Thoracic aorta (tissue), 2 donors: ENCODE measurements around the gene MGA. TPM values are rescaled to one million over a fixed set of nuclear protein-coding genes. Genes with fewer than 3 reads are reported as not detected.
A peak's percentile ranks its signal among the peaks of the same experiment; 100 is the strongest.

ENCODE experiments used
- ATAC-seq: fragments of 150-250 bp; one replicate; pipeline ENCODE4 v1.8.0; 2017; ENCODE audit warnings: low read depth; ENCODE audit not compliant: insufficient number of reproducible peaks, low FRiP score
- DNase-seq: peaks from one replicate; pipeline ENCODE4 v3.0.0-alpha.2; 2020; ENCODE audit warnings: low spot score
- H3K27ac ChIP-seq, 2 donors: fragments of 200-600 bp; sonication (generic); 1 replicate in 1 of 2; 2 replicates in 1 of 2; pipeline ENCODE4 v1.5.1; 2016; ENCODE audit warnings: mild to moderate bottlenecking in 2 of 2, moderate library complexity in 2 of 2
- H3K27me3 ChIP-seq: fragments of 200-600 bp; sonication (generic); replicated peaks from 2 replicates; pipeline ENCODE4 v1.6.0; 2016; ENCODE audit warnings: mild to moderate bottlenecking; ENCODE audit not compliant: insufficient read depth
- H3K36me3 ChIP-seq: fragments of 200-600 bp; sonication (generic); one replicate; pipeline ENCODE4 v1.5.1; 2016
- H3K4me1 ChIP-seq, 2 donors: fragments of 200-600 bp; sonication (generic); 1 replicate in 1 of 2; 2 replicates in 1 of 2; pipeline versions ENCODE4 v1.5.1 to v1.6.0; 2016; ENCODE audit warnings: low read depth in 2 of 2, mild to moderate bottlenecking in 1 of 2; ENCODE audit not compliant: control insufficient read depth in 1 of 2
- H3K4me3 ChIP-seq: fragments of 200-600 bp; sonication (generic); 2 replicates; pipeline ENCODE4 v1.5.1; 2016; ENCODE audit warnings: mild to moderate bottlenecking
- H3K9me3 ChIP-seq: fragments of 200-600 bp; sonication (generic); 2 replicates; pipeline ENCODE4 v1.5.1; 2016
- total RNA-seq, 2 donors: library from RNA; depleted of rRNA; stranded (reverse); fragments of >200 nt; gene quantifications; one replicate each; pipeline versions ENCODE4 v1.1.0 to v1.2.3, GENCODE V29; 2016
- TF ChIP-seq, protein P1 (sequence below): fragments of 200-600 bp; sonication (generic); IDR thresholded peaks from one replicate; pipeline ENCODE4 v1.5.1; 2019; ENCODE audit warnings: antibody characterized with exemption

Gene MGA
- total RNA-seq, 2 donors from 2014 or later = 32.5 to 57.2 TPM

DNA sequence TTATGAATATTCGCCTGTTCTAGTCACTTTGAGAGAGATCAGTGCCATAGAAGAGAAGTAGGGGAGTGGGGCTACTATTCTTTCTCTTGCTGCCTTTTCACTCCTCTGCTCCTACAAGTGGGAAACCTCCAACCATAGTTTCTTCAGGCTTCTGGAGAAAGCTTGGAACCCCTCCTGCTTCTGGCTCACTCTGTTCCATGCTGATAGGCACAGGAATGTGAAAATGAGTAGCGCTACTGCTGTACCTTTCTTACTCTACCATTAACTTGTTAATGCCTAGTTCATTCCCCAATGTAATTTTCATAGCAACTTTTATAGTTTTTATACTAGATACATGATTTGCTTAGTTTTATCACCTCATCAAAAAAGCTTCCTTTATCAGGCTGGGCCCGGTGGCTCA lies 141.0 kb downstream of the MGA start:
- no peak for ATAC-seq
- H3K9me3 ChIP-seq = no peaks in the 10 kb centered on the region
- peaks cover 10 to 33% of the 10 kb centered on the region in 2 donors for H3K4me1 ChIP-seq
- H3K4me3 ChIP-seq = no peak overlapping the region
- no peak overlapping the region for H3K27ac ChIP-seq
- TF ChIP-seq, protein P1, sequence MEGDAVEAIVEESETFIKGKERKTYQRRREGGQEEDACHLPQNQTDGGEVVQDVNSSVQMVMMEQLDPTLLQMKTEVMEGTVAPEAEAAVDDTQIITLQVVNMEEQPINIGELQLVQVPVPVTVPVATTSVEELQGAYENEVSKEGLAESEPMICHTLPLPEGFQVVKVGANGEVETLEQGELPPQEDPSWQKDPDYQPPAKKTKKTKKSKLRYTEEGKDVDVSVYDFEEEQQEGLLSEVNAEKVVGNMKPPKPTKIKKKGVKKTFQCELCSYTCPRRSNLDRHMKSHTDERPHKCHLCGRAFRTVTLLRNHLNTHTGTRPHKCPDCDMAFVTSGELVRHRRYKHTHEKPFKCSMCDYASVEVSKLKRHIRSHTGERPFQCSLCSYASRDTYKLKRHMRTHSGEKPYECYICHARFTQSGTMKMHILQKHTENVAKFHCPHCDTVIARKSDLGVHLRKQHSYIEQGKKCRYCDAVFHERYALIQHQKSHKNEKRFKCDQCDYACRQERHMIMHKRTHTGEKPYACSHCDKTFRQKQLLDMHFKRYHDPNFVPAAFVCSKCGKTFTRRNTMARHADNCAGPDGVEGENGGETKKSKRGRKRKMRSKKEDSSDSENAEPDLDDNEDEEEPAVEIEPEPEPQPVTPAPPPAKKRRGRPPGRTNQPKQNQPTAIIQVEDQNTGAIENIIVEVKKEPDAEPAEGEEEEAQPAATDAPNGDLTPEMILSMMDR = no peak
- no peaks in the 10 kb centered on the region for H3K36me3 ChIP-seq
- no peak for DNase-seq
- no peaks in the 10 kb centered on the region for H3K27me3 ChIP-seq

DNA sequence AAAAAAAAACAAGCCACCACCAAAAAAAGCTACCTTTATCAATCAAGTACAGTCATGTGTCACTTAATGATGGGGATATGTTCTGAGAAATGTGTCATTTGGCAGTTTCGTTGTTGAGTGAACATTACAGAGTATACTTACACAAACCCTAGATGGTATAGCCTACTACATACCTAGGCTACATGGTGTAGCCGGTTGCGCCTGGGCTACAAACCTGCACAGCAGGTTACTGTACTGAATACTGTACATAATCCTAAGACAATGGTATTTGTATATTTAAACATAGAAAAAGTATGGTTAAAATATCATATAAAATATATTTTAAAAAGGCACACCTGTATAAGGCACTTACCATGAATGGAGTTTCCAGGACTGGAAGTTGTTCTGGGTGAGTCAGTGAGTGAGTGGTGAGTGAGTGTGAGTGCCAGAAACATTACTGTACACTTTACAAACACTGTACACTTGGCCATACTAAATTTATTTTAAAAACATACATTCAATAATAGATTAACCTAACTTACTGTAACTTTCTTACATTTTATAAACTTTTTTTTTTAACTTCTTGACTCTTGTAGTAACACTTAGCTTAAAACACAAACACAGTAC lies 141.7 kb downstream of the MGA start:
- no peaks in the 10 kb centered on the region for H3K27me3 ChIP-seq
- DNase-seq (no peak), ATAC-seq (no peak)
- H3K4me3 ChIP-seq = no peak overlapping the region
- no peaks in the 10 kb centered on the region for H3K9me3 ChIP-seq
- peaks cover 3 to 25% of the 10 kb centered on the region in 2 donors for H3K4me1 ChIP-seq
- H3K36me3 ChIP-seq = no peaks in the 10 kb centered on the region
- H3K27ac ChIP-seq = no peak overlapping the region
- TF ChIP-seq, protein P1 = no peak

DNA sequence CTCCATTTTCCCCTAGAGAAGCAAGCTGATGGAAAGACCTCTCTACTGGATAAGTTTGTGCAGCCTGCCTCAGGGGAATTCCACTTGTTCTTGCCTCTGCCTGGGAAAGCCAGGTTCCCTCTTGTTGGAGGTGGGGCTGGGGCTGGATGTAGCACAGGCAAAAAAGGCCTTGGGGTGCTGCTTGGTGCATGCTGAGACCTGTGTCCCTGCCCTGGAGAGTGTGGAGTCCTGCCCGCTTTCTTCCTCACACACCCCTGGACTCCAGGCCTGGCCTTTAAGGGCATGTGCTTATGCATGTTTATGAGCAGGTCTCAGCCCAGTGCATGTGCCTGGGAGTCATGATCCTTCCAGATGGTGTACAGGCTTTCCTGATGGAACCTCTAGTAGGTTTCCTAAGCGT lies 144.2 kb downstream of the MGA start:
- ATAC-seq (no peak), DNase-seq (no peak)
- Histone ChIP-seq H3K27ac (peak overlapping the region; percentile 45 to 58), H3K4me3 (no peak overlapping the region), H3K36me3 (no peaks in the 10 kb centered on the region), H3K27me3 (no peaks in the 10 kb centered on the region), H3K4me1 (peaks cover 0 to 20% of the 10 kb centered on the region in 2 donors), H3K9me3 (no peaks in the 10 kb centered on the region)
- TF ChIP-seq, protein P1 = no peak

- H3K27ac ChIP-seq = peak overlapping the region; percentile 45 to 58
- H3K27me3 ChIP-seq = no peaks in the 10 kb centered on the region
- H3K4me1 ChIP-seq = peaks cover 0 to 20% of the 10 kb centered on the region in 2 donors
- H3K4me3 ChIP-seq = no peak overlapping the region
- H3K36me3 ChIP-seq = no peaks in the 10 kb centered on the region
- DNase-seq (no peak), ATAC-seq (no peak)
- TF ChIP-seq, protein P1 = no peak
- H3K9me3 ChIP-seq = no peaks in the 10 kb centered on the region
Observed at GRCh38 chr15:41804916-41805666, 144.9 kb downstream of the MGA start.

DNA sequence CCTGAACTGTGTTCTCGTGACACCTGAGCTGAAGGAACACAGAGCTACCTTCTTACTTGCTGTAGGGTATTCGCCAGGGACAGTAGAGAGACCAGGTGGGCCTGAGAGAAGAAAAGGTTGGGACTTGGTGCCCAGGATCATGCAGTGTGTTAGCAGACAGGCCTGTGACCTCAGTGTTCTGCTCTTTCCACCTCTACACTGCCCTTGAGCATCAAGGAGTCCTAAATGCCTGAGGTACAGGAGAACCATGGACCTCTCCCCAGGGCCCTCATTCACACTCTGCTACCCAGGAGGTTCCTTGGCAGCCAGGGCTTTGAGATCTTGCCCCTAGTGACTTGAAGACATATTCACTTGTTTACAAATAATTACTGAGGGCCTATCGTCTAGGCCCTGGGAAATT lies 145.5 kb downstream of the MGA start:
- H3K27me3 ChIP-seq = no peaks in the 10 kb centered on the region
- no peaks in the 10 kb centered on the region for H3K36me3 ChIP-seq
- no peaks in the 10 kb centered on the region for H3K9me3 ChIP-seq
- peak overlapping the region in 1 of 2 donors; percentile 58 for H3K27ac ChIP-seq
- DNase-seq (no peak), ATAC-seq (no peak)
- TF ChIP-seq, protein P1 = no peak
- H3K4me1 ChIP-seq = peaks cover 0 to 20% of the 10 kb centered on the region in 2 donors
- no peak overlapping the region for H3K4me3 ChIP-seq
